A375 (cell line): ENCODE results near the gene CORO1A. TPM values are rescaled to one million over a fixed set of nuclear protein-coding genes. Genes with fewer than 3 reads are reported as not detected.

Source experiments
- small RNA-seq: library from RNA; depleted of rRNA; stranded (forward); fragments of <200 nt; gene quantifications from one replicate; pipeline ENCODE3, GENCODE V24; 2014
- total RNA-seq: library from RNA; depleted of rRNA; stranded (reverse); fragments of >200 nt; shearing (Covaris generic); gene quantifications from 2 replicates; pipeline ENCODE4 v1.2.3, GENCODE V29; 2014; rRNA removed

CORO1A gene
- 6.7 and 14.7 TPM in 2 replicates for total RNA-seq

DNA sequence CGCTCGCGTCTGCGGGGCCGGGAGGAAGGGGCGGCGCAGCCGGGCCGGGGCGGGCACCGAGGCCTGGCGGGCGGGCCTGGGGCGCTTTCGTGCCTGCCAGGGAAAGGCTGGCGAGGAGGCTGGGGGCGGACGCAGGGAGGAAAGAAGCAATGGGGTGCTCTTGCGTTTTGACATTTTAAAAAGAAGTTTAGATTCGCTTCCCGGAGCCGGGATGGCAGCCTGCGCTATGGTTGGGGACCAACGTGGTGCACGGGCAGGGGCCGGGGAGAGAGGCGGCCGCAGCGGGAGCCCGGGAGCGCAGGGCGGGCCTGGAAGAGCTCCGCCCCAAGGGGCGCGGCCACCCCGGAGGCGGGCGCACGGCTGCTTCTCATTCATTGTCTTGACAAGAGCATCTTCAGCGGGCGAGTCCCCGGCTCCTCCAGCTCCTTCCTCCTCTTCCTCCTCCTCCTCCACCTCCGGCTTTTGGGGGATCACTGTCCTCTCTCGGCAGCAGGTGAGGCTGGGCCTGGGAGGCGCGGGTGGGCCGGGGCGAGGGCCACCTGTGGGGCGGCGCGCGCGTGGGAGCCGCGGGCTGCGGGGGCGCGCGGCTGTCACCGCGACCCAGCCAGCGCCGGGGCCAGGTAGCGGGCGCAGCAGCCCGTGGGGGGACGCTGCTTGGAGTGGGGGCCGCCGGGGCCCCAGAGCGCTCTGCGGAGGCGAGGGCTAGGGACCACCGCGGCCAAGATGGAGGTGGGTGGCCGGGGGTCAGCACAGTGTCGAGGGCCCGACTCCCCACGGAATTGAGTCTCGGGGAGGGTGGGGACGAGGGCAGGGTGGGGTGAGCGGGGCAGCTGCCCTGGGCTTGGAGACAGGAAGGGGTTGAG lies at the start of gene CORO1A:
Gene CORO1A, plus strand, starts transcription at position 370 of the 863 bp plus-strand sequence. CDS start 1,608 bp downstream, outside the sequence.

DNA sequence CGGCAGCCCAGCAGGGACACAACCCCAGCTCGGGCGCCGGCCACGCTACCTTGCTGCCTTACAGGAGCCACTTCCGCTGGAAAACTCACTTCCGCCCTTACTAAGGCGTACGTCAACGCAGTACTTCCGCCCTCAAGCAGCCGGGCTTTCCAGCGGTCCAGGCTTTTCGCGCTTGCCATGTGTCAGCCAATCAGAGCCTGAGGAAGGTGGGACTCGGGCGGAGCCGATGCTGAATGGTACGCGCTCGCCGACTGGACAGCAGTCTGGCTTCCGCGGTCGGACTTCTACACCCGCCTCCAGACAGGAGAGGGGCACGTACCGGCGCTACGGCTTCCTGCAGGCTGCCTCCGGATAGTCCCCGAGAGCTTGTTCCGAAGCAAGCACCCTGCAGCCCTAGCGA lies 10.2 kb downstream of the CORO1A start, which contains the start of the genes BOLA2B and SLX1A:
Gene BOLA2B, minus strand, starts transcription at position 52 of the 400 bp plus-strand sequence. CDS start 71 bp downstream, outside the sequence.
Gene SLX1A, plus strand, starts transcription at position 261 of the 400 bp plus-strand sequence. CDS start 210 bp downstream, outside the sequence.

DNA sequence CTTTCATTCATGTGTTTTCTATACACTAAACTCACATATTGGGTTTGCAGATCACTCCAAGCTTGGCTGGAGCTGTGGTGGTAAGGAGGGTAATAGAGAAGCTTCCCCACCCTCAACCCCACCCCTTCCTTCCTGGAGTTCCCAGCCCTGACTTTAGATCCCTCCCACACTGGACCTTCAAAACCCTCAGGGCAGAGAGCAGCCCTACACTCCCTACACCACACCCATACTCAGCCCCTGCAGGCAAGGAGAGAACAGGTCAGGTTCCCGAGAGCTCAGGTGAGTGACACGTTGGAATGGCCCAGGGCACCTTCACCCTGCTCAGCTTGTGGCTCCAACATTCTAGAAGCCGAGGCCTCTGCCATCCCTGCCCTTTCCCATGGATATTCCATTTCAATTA lies 15.6 kb downstream of the CORO1A start, which contains the start of gene SULT1A3:
Gene SULT1A3, plus strand, starts transcription at position 207 of the 400 bp plus-strand sequence. CDS start 1,474 bp downstream, outside the sequence.

Small RNA genes lying within 50 kb of the gene (small RNA-seq; reads per million reads assigned to genes)
- not detected for gene AC106782.4

Other genes with a start within 250 kb of the CORO1A start
- 62.7 and 66.0 TPM in 2 replicates for gene TMEM219, start 221.5 kb upstream of the CORO1A start, total RNA-seq
- 33.6 and 37.5 TPM in 2 replicates for gene TAOK2, start 209.7 kb upstream of the CORO1A start, total RNA-seq
- 44.9 and 45.0 TPM in 2 replicates for gene HIRIP3, start 188.0 kb upstream of the CORO1A start, total RNA-seq
- gene INO80E, start 187.4 kb upstream of the CORO1A start, total RNA-seq, result 136 and 168 TPM in 2 replicates
- gene DOC2A, start 172.6 kb upstream of the CORO1A start, total RNA-seq, result 2.3 and 4.8 TPM in 2 replicates
- not detected in 2 replicates for gene C16orf92, start 160.4 kb upstream of the CORO1A start, total RNA-seq
- 0.56 and 3.3 TPM in 2 replicates for gene TLCD3B, start 152.3 kb upstream of the CORO1A start, total RNA-seq
- gene ALDOA, start 117.8 kb upstream of the CORO1A start, total RNA-seq, result 1,573 and 1,656 TPM in 2 replicates
- gene PPP4C, start 107.6 kb upstream of the CORO1A start, total RNA-seq, result 172 and 195 TPM in 2 replicates
- 0.64 and 1.6 TPM in 2 replicates for gene TBX6, start 91.7 kb upstream of the CORO1A start, total RNA-seq
- 16.2 and 16.7 TPM in 2 replicates for gene YPEL3, start 87.4 kb upstream of the CORO1A start, total RNA-seq
- 0.30 and 0.82 TPM in 2 replicates for gene GDPD3, start 70.1 kb upstream of the CORO1A start, total RNA-seq
- gene MAPK3, start 60.4 kb upstream of the CORO1A start, total RNA-seq, result 29.7 and 38.4 TPM in 2 replicates
- 132 and 219 TPM in 2 replicates for gene BOLA2B, start 10.1 kb downstream of the CORO1A start, total RNA-seq
- 199 and 212 TPM in 2 replicates for gene SLX1A, start 10.3 kb downstream of the CORO1A start, total RNA-seq
- 5.0 and 5.3 TPM in 2 replicates for gene SULT1A3, start 15.7 kb downstream of the CORO1A start, total RNA-seq
- 2.6 and 2.9 TPM in 2 replicates for gene NPIPB13, start 64.9 kb downstream of the CORO1A start, total RNA-seq
- 97.2 and 106 TPM in 2 replicates for gene CD2BP2, start 171.7 kb downstream of the CORO1A start, total RNA-seq
- gene TBC1D10B, start 186.9 kb downstream of the CORO1A start, total RNA-seq, result 25.2 and 27.1 TPM in 2 replicates
- gene MYL11, start 191.2 kb downstream of the CORO1A start, total RNA-seq, result not detected in 2 replicates
- gene SEPTIN1, start 199.0 kb downstream of the CORO1A start, total RNA-seq, result 0.60 TPM in 1 of 2 replicates, not detected in the other
- gene ZNF48, start 211.8 kb downstream of the CORO1A start, total RNA-seq, result 11.2 and 12.2 TPM in 2 replicates
- 7.2 and 9.6 TPM in 2 replicates for gene ZNF771, start 224.0 kb downstream of the CORO1A start, total RNA-seq
- 36.7 and 40.4 TPM in 2 replicates for gene DCTPP1, start 246.4 kb downstream of the CORO1A start, total RNA-seq